GM21423 (cell line): ENCODE data around the gene AFF1.

Experiments
- ATAC-seq: cut with Tn5 transposase; IDR thresholded peaks from one replicate; pipeline ENCODE4 v1.9.1; 2021; ENCODE audit warnings: mild to moderate bottlenecking, moderate library complexity; ENCODE audit not compliant: unreplicated experiment

AFF1 gene

GRCh38 chr4:86918539-86919072 is 16.2 kb upstream of the AFF1 start:
- no peak for ATAC-seq

- no peak for ATAC-seq
Measured at GRCh38 chr4:86919561-86920223, 15.1 kb upstream of the AFF1 start.

GRCh38 chr4:86921608-86922252 is 13.1 kb upstream of the AFF1 start:
- no peak for ATAC-seq

GRCh38 chr4:86924811-86925210 is 10.0 kb upstream of the AFF1 start:
- no peak for ATAC-seq

GRCh38 chr4:86926435-86927086 is 8.2 kb upstream of the AFF1 start:
- ATAC-seq: no peak

- ATAC-seq: peak; percentile 43
Measured at GRCh38 chr4:86927843-86928395, 6.9 kb upstream of the AFF1 start.

- ATAC-seq: no peak
Measured at GRCh38 chr4:86928400-86929255, 6.2 kb upstream of the AFF1 start.

GRCh38 chr4:86934147-86934770 is 552 bp upstream of the AFF1 start:
- no peak for ATAC-seq

- no peak for ATAC-seq
Measured at GRCh38 chr4:86935566-86935852, 698 bp downstream of the AFF1 start.

- peak; percentile 25 for ATAC-seq
Measured at GRCh38 chr4:86935853-86936733, 1.3 kb downstream of the AFF1 start.

- ATAC-seq: no peak
Measured at GRCh38 chr4:86938771-86939520, 4.1 kb downstream of the AFF1 start.

GRCh38 chr4:86939729-86940575 is 5.1 kb downstream of the AFF1 start:
- peak; percentile 53 for ATAC-seq

- no peak for ATAC-seq
Measured at GRCh38 chr4:86940920-86941460, 6.2 kb downstream of the AFF1 start.

GRCh38 chr4:86942185-86942666 is 7.4 kb downstream of the AFF1 start:
- ATAC-seq: no peak

- no peak for ATAC-seq
Measured at GRCh38 chr4:86944964-86945781, 10.4 kb downstream of the AFF1 start.

- no peak for ATAC-seq
Measured at GRCh38 chr4:86946868-86947500, 12.2 kb downstream of the AFF1 start.
